HepG2 (cell line): ENCODE measurements around the gene WLS. TPM values are rescaled to one million over a fixed set of nuclear protein-coding genes. Genes with fewer than 3 reads are reported as not detected.
"Not testable (repeated sequence)": the region's sequence is repeated elsewhere in the genome, so short reads cannot be mapped to it uniquely, and the experiment has no call there.

Experiments used
- ATAC-seq: fragments of 200-7000 bp; cut with Tn5 transposase; 3 replicates; pipeline ENCODE4 v1.9.1; 2020; ENCODE audit warnings: mild to moderate bottlenecking, moderate library complexity
- BruUV-seq: library from RNA; stranded (reverse); fragments of 400-500 nt; replicated peaks from 2 replicates; lab custom pipeline; 2021; lab: Mats Ljungman, UMichigan
- CTCF ChIA-PET: fragments of 300-600 bp; formaldehyde crosslinking; extraction: SDS; loops from one replicate; lab custom pipeline; 2021; ENCODE audit warnings: low total read pairs, inconsistent platforms, low intra/inter-chr PET ratio; lab: Yijun Ruan, JAX
- POLR2A ChIA-PET: fragments of 350-600 bp; sonication (Branson Sonifier 250); formaldehyde crosslinking; loops from one replicate; lab custom pipeline; 2020; ENCODE audit warnings: antibody characterized with exemption, inconsistent platforms; lab: Yijun Ruan, JAX
- DNase-seq: peaks from one replicate; pipeline ENCODE4 v3.0.0-alpha.2; 2015; ENCODE audit warnings: low spot score
- FAIRE-seq: peaks from 3 replicates; lab custom pipeline; 2011; peaks lifted over from hg19 to GRCh38; lab: Jason Lieb, UNC
- H2AFZ ChIP-seq: one replicate; pipeline ENCODE4 v1.6.1; 2011; ENCODE audit warnings: low read length, inconsistent platforms
- H3K27ac ChIP-seq: fragments of 300-600 bp; 3 replicates; pipeline ENCODE4 v1.8.0; 2011; ENCODE audit warnings: mixed run types, mild to moderate bottlenecking, mixed read lengths, low read length, inconsistent platforms; ENCODE audit not compliant: insufficient read depth; ENCODE audit errors: extremely low read length
- H3K27me3 ChIP-seq, 2 experiments: fragments of 200-600 bp in 1 of 2; 2 replicates in 1 of 2; 3 replicates in 1 of 2; pipeline versions ENCODE4 v1.6.0 to v1.8.0; 2011; ENCODE audit warnings: low read length in 2 of 2, mild to moderate bottlenecking in 2 of 2, moderate library complexity in 2 of 2, inconsistent platforms in 1 of 2; ENCODE audit not compliant: insufficient read depth in 2 of 2, control insufficient read depth in 1 of 2
- H3K36me3 ChIP-seq, 2 experiments: fragments of 200-600 bp in 1 of 2; replicated peaks in 1 of 2; 2 replicates in 1 of 2; 3 replicates in 1 of 2; pipeline versions ENCODE4 v1.5.1 to v1.8.0; 2011; ENCODE audit warnings: low read length in 2 of 2, inconsistent platforms in 1 of 2; ENCODE audit not compliant: insufficient read depth in 2 of 2, control insufficient read depth in 1 of 2
- H3K4me1 ChIP-seq: 2 replicates; pipeline ENCODE4 v1.5.1; 2012; ENCODE audit warnings: low read length, inconsistent platforms; ENCODE audit not compliant: insufficient read depth
- H3K4me2 ChIP-seq: 2 replicates; pipeline ENCODE4 v1.6.0; 2011; ENCODE audit warnings: low read depth, low read length, inconsistent platforms
- H3K4me3 ChIP-seq, 3 experiments: fragments of 200-600 bp in 1 of 3; sonication (generic), shearing (Covaris generic) in 1 of 3; replicated peaks in 1 of 3; 2 replicates each; pipeline ENCODE4 v1.5.1; 2011 to 2016; ENCODE audit warnings: low read length in 3 of 3, inconsistent platforms in 2 of 3, low read depth in 2 of 3, mild to moderate bottlenecking in 2 of 3, control low read depth in 1 of 3, mixed read lengths in 1 of 3; ENCODE audit not compliant: insufficient read depth in 1 of 3
- H3K79me2 ChIP-seq: one replicate; pipeline ENCODE4 v1.6.1; 2011; ENCODE audit warnings: low read length, inconsistent platforms; ENCODE audit not compliant: insufficient read depth
- H3K9ac ChIP-seq: 2 replicates; pipeline ENCODE4 v1.6.0; 2011; ENCODE audit warnings: mild to moderate bottlenecking, low read depth, low read length, inconsistent platforms; ENCODE audit not compliant: insufficient read depth
- H3K9me3 ChIP-seq: 2 replicates; pipeline ENCODE4 v1.5.1; 2012; ENCODE audit warnings: mild to moderate bottlenecking, low read length
- H4K20me1 ChIP-seq: 2 replicates; pipeline ENCODE4 v1.6.0; 2011; ENCODE audit warnings: inconsistent platforms, mild to moderate bottlenecking, low read length, moderate library complexity; ENCODE audit not compliant: insufficient read depth
- ATF3 ChIP-seq: sonication (generic); formaldehyde crosslinking; IDR thresholded peaks from 2 replicates; pipeline ENCODE4 v1.4.0; 2020; ENCODE audit warnings: missing genetic modification reagents
- FOXA3 ChIP-seq: IDR thresholded peaks from 2 replicates; pipeline ENCODE4 v1.6.1; 2016; ENCODE audit warnings: missing genetic modification reagents, missing compliant biosample characterization
- MYC ChIP-seq: sonication (generic); formaldehyde crosslinking; IDR thresholded peaks from 2 replicates; pipeline ENCODE4 v1.9.0; 2021; ENCODE audit warnings: missing genetic modification reagents, borderline replicate concordance
- RBAK ChIP-seq: sonication (generic); formaldehyde crosslinking; IDR thresholded peaks from 2 replicates; pipeline ENCODE4 v1.5.1; 2020; ENCODE audit warnings: mild to moderate bottlenecking, missing genetic modification reagents
- SOX13 ChIP-seq, 3 experiments: fragments of 450-650 bp in 1 of 3; sonication (generic) in 1 of 3; formaldehyde crosslinking in 1 of 3; IDR thresholded peaks in 2 of 3; conservative IDR thresholded peaks in 1 of 3; 2 replicates each; pipeline versions ENCODE4 v1.5.0 to v1.6.1; 2016 to 2020; ENCODE audit warnings: antibody characterized with exemption in 1 of 3, mild to moderate bottlenecking in 1 of 3, missing compliant biosample characterization in 1 of 3, missing genetic modification reagents in 1 of 3, moderate library complexity in 1 of 3
- YY1 ChIP-seq: IDR thresholded peaks from 2 replicates; pipeline ENCODE4 v1.6.1; 2011; ENCODE audit warnings: low read length, low read depth, moderate library complexity, mild to moderate bottlenecking; ENCODE audit not compliant: insufficient read depth, insufficient replicate concordance
- ZFP1 ChIP-seq: IDR thresholded peaks from 2 replicates; pipeline ENCODE4 v1.6.1; 2016
- ZNF18 ChIP-seq: sonication (generic); formaldehyde crosslinking; IDR thresholded peaks from 2 replicates; pipeline ENCODE4 v1.8.0; 2022; ENCODE audit warnings: mild to moderate bottlenecking, missing genetic modification reagents; ENCODE audit not compliant: insufficient replicate concordance
- ZNF20 ChIP-seq: sonication (generic); formaldehyde crosslinking; IDR thresholded peaks from 2 replicates; pipeline ENCODE4 v1.4.0; 2020; ENCODE audit warnings: mild to moderate bottlenecking, moderate library complexity, missing genetic modification reagents
- ZNF235 ChIP-seq: sonication (generic); formaldehyde crosslinking; IDR thresholded peaks from 2 replicates; pipeline ENCODE4 v1.8.1; 2023; ENCODE audit warnings: mild to moderate bottlenecking, missing genetic modification reagents, borderline replicate concordance
- ZNF33B ChIP-seq: sonication (generic); formaldehyde crosslinking; IDR thresholded peaks from 2 replicates; pipeline ENCODE4 v1.5.1; 2020; ENCODE audit warnings: mild to moderate bottlenecking, missing genetic modification reagents
- WGBS: methylation state at CpG from one replicate; pipeline ENCODE4 v1.1.6; 2017; ENCODE audit warnings: low lambda C conversion rate; 5-methylcytosine and 5-hydroxymethylcytosine counted together
- in situ Hi-C: cut with HindIII; loops from 2 replicates; pipeline ENCODE4 v1.10.0; 2017; ENCODE audit warnings: low pct_unique_long_range_greater_than_20kb; ENCODE audit not compliant: extremely low pct_ligation_motif_present
- intact Hi-C: fragments of 100-400 bp; cut with micrococcal nuclease; formaldehyde crosslinking; loops from one replicate; pipeline ENCODE4 v1.10.0; 2022; ENCODE audit not compliant: unreplicated experiment
- polyA plus RNA-seq, 8 experiments: library from polyadenylated mRNA; depleted of rRNA in 3 of 8; stranded (reverse) in 7 of 8; unstranded in 1 of 8; fragments of >200 nt; fragmentation: Illumina TruSeq in 4 of 8; extraction: Trizol in 4 of 8; gene quantifications; 2 replicates each; pipeline versions ENCODE4 v1.2.1 to v1.2.3, GENCODE V29; 2011 to 2016; ENCODE audit warnings: low read depth in 4 of 8, missing spikeins in 1 of 8, mixed read lengths in 1 of 8; ENCODE audit not compliant: insufficient read depth in 1 of 8
- total RNA-seq, 5 experiments: library from RNA; depleted of rRNA; stranded (reverse); fragments of >200 nt; fragmentation: Illumina TruSeq; extraction: Trizol; gene quantifications; 2 replicates each; pipeline ENCODE4 v1.2.3, GENCODE V29; 2016; ENCODE audit warnings: low read depth in 1 of 5

WLS gene
- total and polyA plus RNA-seq, 2 of the 13 experiments (the other 11 are each of a cell fraction or from before 2014, with no cell fraction given), result not detected

- Histone ChIP-seq H2AFZ (no peak overlapping the region), H3K4me3 (no peak overlapping the region), H3K4me2 (no peak overlapping the region), H3K9me3 (no peaks in the 10 kb centered on the region), H3K9ac (no peak overlapping the region), H4K20me1 (no peaks in the 10 kb centered on the region), H3K79me2 (no peaks in the 10 kb centered on the region), H3K36me3 (no peaks in the 10 kb centered on the region), H3K4me1 (no peaks in the 10 kb centered on the region), H3K27me3 (no peaks in the 10 kb centered on the region), H3K27ac (no peak overlapping the region)
- FAIRE-seq, result no peak
- ChIA-PET CTCF (no interaction called here), POLR2A (no interaction called here)
- no peak for DNase-seq
- WGBS, result 3% methylated on average over 4 of the region's 4 CpGs
- no peak for ATAC-seq
- TF ChIP-seq ZNF20 (CRISPR knock-in tag), result no peak
- no peak for TF ChIP-seq ATF3
- TF ChIP-seq ZNF18, result no peak
- no peak for TF ChIP-seq FOXA3 (CRISPR knock-in tag)
- no peak for TF ChIP-seq ZNF235 (CRISPR knock-in tag)
- no peak for TF ChIP-seq YY1
- TF ChIP-seq MYC, result no peak
- TF ChIP-seq ZNF33B (CRISPR knock-in tag), result no peak
- TF ChIP-seq ZFP1 (CRISPR knock-in tag), result no peak
- no peak for TF ChIP-seq RBAK
- TF ChIP-seq SOX13 (IDR thresholded peaks at IDR 0.05), result no peak
- TF ChIP-seq SOX13 (CRISPR knock-in tag; conservative IDR thresholded peaks at IDR 0.05 in 1 of 2, IDR thresholded peaks at IDR 0.05 in 1 of 2), result no peak
- intact Hi-C loops, result no loop called here
- no TSS peak for BruUV-seq
- in situ Hi-C loops, result no loop called here
Observed at GRCh38 chr1:68268896-68269483, 36.7 kb upstream of the WLS start.

GRCh38 chr1:68256824-68257223 lies 24.5 kb upstream of the WLS start:
- H3K79me2 ChIP-seq, H3K4me3 ChIP-seq, H3K27me3 ChIP-seq, POLR2A ChIA-PET, CTCF ChIA-PET, ATAC-seq, H4K20me1 ChIP-seq, H3K9me3 ChIP-seq, DNase-seq, intact Hi-C loops, in situ Hi-C loops, BruUV-seq, H3K4me2 ChIP-seq, H3K4me1 ChIP-seq, H3K36me3 ChIP-seq, H3K9ac ChIP-seq, FAIRE-seq, H2AFZ ChIP-seq, H3K27ac ChIP-seq: not testable (repeated sequence)
- WGBS, result 8% methylated on average over 5 of the region's 5 CpGs
